Kidney glomerular epithelial cell (primary cell): Measurements from ENCODE around the gene ADAM23.

ENCODE experiments used
- DNase-seq: peaks from one replicate; lab custom pipeline; 2025; lab: John Stamatoyannopoulos, UW

ADAM23 gene

GRCh38 chr2:206642075-206643025 lies 199.0 kb downstream of the ADAM23 start, which contains the start of gene FAM237A:
Gene FAM237A, plus strand, starts transcription at chr2:206642487. Its CDS starts 1,750 bp downstream, at chr2:206644237.
- DNase-seq, result peak; percentile 59

DNA sequence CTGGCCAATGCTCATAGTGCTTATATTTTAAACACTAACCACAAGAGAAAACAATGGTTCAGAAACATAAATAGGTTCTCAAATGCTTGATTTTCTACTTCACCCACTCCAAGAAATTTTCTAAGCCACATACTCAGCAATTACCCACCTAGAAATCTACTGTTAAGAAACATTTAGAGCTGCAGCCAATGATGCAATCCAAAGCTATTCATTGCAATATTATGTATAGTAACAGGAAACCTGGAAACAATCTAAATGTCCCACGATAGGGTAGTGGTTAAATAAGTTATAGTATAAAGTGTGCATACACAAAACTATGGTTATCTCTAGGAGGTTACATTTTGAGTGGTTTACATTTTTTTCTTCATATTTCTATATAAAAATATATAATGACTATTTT lies 204.7 kb downstream of the ADAM23 start:
- no peak for DNase-seq

DNA sequence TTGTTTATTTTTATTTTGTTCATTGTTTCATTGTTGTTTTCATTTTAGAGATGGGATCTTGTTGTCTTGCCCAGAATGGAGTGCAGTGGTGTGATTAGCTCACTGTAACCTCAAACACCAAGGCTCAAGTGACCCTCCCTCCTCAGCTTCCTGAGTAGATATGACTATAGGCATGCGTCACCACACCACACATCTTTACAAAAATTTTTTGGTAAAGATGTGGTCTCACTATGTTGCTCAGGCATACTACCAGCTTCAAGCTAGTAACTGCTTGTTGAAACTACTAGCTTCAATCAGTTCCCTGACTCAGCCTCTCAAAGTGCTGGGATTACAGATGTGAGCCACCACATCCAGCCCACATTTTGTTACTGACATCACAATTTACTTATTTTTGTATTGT lies 213.8 kb downstream of the ADAM23 start:
- DNase-seq, result no peak

GRCh38 chr2:206665251-206665650 lies 221.9 kb downstream of the ADAM23 start:
- DNase-seq, result no peak
